WERI-Rb-1 (cell line): ENCODE measurements around the gene FAT1.

Experiments used
- DNase-seq: peaks from one replicate; pipeline ENCODE4 v3.0.0-alpha.2; 2020
- H3K27ac ChIP-seq: fragments of 250-450 bp; sonication (Bioruptor Pico); 2 replicates; pipeline ENCODE4 v1.5.1; 2020; ENCODE audit warnings: mild to moderate bottlenecking, moderate library complexity
- H3K27me3 ChIP-seq: fragments of 250-450 bp; sonication (Bioruptor Pico); 2 replicates; pipeline ENCODE4 v1.5.1; 2021; ENCODE audit warnings: mild to moderate bottlenecking, low read depth, moderate library complexity; ENCODE audit not compliant: insufficient read depth, severe bottlenecking
- H3K36me3 ChIP-seq: fragments of 250-450 bp; sonication (Bioruptor Pico); 2 replicates; pipeline ENCODE4 v1.5.1; 2020; ENCODE audit warnings: mild to moderate bottlenecking, moderate library complexity
- H3K4me3 ChIP-seq: 2 replicates; pipeline ENCODE4 v1.5.1; 2011; ENCODE audit warnings: low read depth, mild to moderate bottlenecking, control low read depth, low read length
- H3K9me3 ChIP-seq: fragments of 250-450 bp; sonication (Bioruptor Pico); 2 replicates; pipeline ENCODE4 v1.5.1; 2021; ENCODE audit warnings: mild to moderate bottlenecking, moderate library complexity; ENCODE audit not compliant: severe bottlenecking
- TF ChIP-seq, protein P1 (sequence below): IDR thresholded peaks from 2 replicates; pipeline ENCODE4 v1.5.1; 2011; ENCODE audit warnings: low read depth, mild to moderate bottlenecking, control low read depth, inconsistent platforms, low read length

Gene FAT1

DNA sequence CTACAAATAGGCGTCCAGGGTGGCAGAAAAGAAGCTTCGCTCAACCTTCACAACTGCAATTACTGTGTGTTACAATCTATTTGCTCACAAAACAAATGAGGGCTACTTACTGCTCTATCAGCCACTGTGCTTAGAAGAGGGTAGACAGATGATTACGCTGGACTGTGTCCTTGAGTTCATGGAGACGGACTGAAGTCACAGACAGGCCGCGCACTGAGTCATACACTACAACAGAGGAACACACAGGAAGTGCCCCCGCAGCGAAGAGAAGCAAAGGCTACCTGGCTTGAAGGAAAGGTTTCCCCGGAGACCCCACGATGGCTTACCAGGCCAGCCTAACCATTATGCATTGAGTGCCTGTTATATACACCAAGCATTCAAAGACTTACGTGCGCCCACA, 25.6 kb downstream of the FAT1 start:
- no peak overlapping the region for H3K27ac ChIP-seq
- H3K4me3 ChIP-seq = no peak overlapping the region
- H3K9me3 ChIP-seq = peaks cover 4% of the 10 kb centered on the region
- H3K27me3 ChIP-seq = peaks cover 97% of the 10 kb centered on the region
- H3K36me3 ChIP-seq = no peaks in the 10 kb centered on the region
- DNase-seq = no peak
- TF ChIP-seq, protein P1, sequence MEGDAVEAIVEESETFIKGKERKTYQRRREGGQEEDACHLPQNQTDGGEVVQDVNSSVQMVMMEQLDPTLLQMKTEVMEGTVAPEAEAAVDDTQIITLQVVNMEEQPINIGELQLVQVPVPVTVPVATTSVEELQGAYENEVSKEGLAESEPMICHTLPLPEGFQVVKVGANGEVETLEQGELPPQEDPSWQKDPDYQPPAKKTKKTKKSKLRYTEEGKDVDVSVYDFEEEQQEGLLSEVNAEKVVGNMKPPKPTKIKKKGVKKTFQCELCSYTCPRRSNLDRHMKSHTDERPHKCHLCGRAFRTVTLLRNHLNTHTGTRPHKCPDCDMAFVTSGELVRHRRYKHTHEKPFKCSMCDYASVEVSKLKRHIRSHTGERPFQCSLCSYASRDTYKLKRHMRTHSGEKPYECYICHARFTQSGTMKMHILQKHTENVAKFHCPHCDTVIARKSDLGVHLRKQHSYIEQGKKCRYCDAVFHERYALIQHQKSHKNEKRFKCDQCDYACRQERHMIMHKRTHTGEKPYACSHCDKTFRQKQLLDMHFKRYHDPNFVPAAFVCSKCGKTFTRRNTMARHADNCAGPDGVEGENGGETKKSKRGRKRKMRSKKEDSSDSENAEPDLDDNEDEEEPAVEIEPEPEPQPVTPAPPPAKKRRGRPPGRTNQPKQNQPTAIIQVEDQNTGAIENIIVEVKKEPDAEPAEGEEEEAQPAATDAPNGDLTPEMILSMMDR = no peak

DNA sequence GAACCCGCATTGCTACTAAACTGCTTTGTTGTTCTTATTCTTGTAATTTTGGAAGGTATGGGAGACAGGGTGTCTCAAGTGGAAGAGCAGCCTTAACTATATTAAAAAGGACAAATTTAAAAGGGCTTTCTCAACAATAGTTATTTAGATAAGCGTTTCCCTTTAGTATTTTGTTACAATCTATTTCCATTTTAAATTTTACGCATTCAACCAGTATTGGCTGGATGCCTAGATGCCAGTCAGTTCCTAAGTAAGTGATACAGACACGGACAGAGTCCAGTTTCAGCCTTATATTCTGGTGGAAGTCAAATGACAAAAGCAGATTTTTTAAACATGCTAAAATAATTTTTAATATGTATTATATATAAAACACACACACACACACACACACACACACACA, 28.3 kb downstream of the FAT1 start:
- Histone ChIP-seq H3K9me3 (peaks cover 10% of the 10 kb centered on the region), H3K4me3 (no peak overlapping the region), H3K27me3 (peaks cover 97% of the 10 kb centered on the region), H3K27ac (no peak overlapping the region), H3K36me3 (no peaks in the 10 kb centered on the region)
- DNase-seq = no peak
- TF ChIP-seq, protein P1 = no peak

DNA sequence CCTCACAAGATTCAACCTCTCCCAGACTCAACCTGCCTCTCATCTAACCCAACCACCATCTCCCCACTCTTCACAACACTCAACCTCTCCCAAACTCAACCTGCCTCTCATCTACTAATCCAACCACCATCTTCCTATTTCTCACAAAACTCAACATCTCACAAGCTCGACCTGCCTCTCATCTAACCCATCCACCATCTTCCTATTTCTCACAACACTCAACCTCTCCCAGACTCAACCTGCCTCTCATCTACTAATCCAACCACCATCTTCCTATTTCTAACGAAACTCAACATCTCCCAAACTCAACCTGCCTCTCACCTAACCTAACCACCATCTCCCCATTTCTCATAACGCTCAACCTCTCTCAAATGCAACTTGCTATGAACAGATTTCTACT, 29.8 kb downstream of the FAT1 start:
- no peak overlapping the region for H3K4me3 ChIP-seq
- no peak overlapping the region for H3K27ac ChIP-seq
- H3K27me3 ChIP-seq = peaks cover 97% of the 10 kb centered on the region
- no peaks in the 10 kb centered on the region for H3K36me3 ChIP-seq
- peaks cover 6% of the 10 kb centered on the region for H3K9me3 ChIP-seq
- no peak for DNase-seq
- TF ChIP-seq, protein P1 = no peak

DNA sequence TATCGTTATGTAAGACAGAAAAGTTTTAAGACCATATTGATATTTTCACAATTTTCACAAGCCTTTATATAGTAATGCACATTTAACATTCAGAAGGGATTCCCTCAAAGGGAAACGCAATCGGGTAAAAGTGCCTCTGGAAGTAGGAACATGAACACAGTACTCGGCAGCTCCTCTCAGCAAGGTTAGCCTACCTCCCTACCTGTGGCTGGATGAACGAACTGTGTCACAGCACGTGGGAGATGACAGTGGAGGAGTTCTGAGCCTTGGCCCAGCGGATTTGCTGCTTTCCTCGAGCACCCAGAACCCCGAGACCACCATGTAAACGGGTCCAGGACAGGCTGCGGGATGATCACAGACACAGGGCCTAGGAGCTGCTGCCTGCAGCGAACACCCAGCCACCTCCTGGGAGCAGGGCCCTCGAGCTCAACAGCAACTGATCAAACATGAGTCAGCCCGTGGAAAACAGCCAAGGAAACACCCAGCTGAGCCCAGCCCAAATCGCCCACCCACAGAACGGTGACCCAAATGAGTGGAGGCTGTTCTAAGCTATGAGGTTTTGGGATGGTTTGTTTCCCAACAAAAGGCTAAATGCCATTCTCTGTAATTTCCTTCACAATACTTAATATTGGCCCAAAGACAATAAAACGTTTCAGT, 30.4 kb downstream of the FAT1 start:
- Histone ChIP-seq H3K36me3 (no peaks in the 10 kb centered on the region), H3K27ac (no peak overlapping the region), H3K4me3 (no peak overlapping the region), H3K9me3 (peaks cover 6% of the 10 kb centered on the region), H3K27me3 (peaks cover 96% of the 10 kb centered on the region)
- TF ChIP-seq, protein P1 = no peak
- DNase-seq = no peak

DNA sequence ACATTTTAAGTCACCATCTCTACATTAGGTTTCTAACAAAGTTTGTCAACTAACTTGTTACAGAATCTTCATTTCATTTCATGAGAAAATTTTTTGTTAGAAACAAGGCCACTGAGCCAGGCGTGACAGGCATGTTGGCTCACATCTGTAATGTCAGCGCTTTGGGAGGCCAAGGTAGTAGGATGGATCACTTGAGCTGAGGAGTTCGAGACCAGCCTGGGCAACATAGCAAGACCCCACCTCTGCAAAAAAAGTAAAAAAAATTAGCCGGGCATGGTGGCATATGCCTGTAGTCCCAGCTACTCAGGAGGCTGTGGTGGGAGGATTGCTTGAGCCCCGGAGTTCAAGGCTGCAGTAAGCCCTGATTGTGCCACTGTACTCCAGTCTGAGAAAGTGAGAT, 32.3 kb downstream of the FAT1 start:
- H3K9me3 ChIP-seq = peaks cover 6% of the 10 kb centered on the region
- H3K27me3 ChIP-seq = peaks cover 93% of the 10 kb centered on the region
- TF ChIP-seq, protein P1 = no peak
- H3K36me3 ChIP-seq = no peaks in the 10 kb centered on the region
- no peak overlapping the region for H3K27ac ChIP-seq
- H3K4me3 ChIP-seq = no peak overlapping the region
- no peak for DNase-seq

DNA sequence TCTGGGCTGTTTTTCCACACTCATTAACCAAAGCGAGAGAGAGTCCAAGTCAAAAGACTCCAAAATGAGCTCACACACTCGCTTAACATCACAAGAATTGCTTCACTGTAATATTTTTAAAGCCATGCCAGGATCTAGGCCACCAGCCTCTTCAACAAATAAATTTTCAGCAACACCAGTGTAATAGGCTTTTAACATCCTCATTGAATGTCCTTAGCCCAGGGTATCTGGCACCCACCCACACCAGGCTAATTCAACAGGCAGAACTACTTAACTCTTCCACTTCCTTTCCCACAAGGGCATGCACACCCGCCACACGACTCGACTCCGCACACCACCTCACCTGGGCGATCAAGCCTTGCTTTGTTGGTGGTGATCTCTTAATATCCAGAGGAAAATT, 34.2 kb downstream of the FAT1 start:
- DNase-seq = no peak
- Histone ChIP-seq H3K27ac (no peak overlapping the region), H3K36me3 (no peaks in the 10 kb centered on the region), H3K9me3 (peaks cover 6% of the 10 kb centered on the region), H3K27me3 (peaks cover 93% of the 10 kb centered on the region), H3K4me3 (no peak overlapping the region)
- TF ChIP-seq, protein P1 = no peak
